Activated CD8-positive, alpha-beta memory T cell treated with anti-CD3 and anti-CD28 coated beads, Interleukin-2, amount 50 U/mL, for 4 hours (primary cell): ENCODE data around the gene TRABD.

Source experiments
- DNase-seq: peaks from one replicate; pipeline ENCODE4 v3.0.0-alpha.2; 2020

TRABD gene

DNA sequence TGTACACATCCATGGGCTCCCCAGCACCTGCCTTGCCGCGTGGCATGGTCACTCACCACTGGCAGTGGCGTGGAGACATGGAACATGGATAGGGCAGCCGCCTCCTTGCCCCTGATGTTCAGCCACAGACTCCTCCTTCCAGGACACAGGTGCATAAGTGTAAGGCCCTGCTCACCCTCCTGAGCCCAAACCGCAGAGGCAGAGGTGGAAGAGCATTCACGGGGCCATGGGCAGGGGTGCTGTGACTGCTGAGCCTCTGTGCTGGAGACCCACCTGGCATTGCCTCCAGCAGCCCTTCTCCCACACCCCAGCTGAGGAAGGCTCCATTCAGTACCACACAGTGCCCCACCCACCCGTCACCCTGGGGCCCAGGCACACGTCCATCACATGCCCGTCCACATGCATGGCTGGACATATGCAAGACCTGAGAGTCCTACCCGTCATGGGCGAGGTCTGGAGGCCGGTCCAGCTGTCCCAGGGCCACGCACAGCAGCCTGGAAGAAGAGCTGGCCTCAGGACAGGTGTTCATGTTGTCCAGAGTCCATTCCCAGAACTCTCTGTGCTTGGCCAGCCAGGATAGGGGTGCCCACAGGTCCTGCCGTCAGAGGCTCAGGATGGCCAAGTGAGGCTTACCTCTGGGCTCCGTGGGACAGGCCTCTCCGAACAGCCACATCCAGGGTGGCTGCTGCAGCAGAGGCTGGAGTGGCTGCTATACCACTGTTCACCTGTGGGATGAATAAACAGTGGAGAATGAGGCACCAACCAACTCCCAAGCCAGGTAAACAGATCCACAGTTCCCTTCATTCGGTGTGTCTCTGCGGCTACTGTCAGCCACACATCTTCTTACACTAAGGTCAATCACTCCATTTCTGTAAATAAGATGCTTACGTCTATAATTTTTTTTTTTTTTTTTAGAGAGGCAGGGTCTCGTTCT, 60.8 kb downstream of the TRABD start:
- no peak for DNase-seq

GRCh38 chr22:50247748-50248147, 62.0 kb downstream of the TRABD start:
- DNase-seq, result no peak

- DNase-seq, result no peak
Measured at GRCh38 chr22:50248196-50249081, 62.7 kb downstream of the TRABD start.
